Activated CD8-positive, alpha-beta T cell treated with anti-CD3 and anti-CD28 coated beads for 36 hours (primary cell): ENCODE measurements around the gene TAPT1. TPM values are rescaled to one million over a fixed set of nuclear protein-coding genes. Genes with fewer than 3 reads are reported as not detected.

ENCODE experiments used
- ATAC-seq: fragments of 200-7000 bp; cut with Tn5 transposase; one replicate; pipeline ENCODE4 v1.10.0; 2021; ENCODE audit warnings: mild to moderate bottlenecking, moderate library complexity
- CTCF ChIA-PET: fragments of 350-600 bp; sonication (Branson Sonifier 250); formaldehyde crosslinking; loops from one replicate; lab custom pipeline; 2021; ENCODE audit warnings: antibody characterized with exemption; lab: Charles Lee
- POLR2A ChIA-PET: fragments of 350-600 bp; sonication (Branson Sonifier 250); formaldehyde crosslinking; loops from one replicate; lab custom pipeline; 2021; ENCODE audit warnings: antibody characterized with exemption; lab: Charles Lee
- DNase-seq: peaks from one replicate; pipeline ENCODE4 v3.0.0-alpha.2; 2020
- H3K27ac Mint-ChIP-seq: one replicate; pipeline ENCODE4 v1.8.0; 2021; ENCODE audit warnings: mild to moderate bottlenecking, mixed read lengths
- H3K27me3 Mint-ChIP-seq: one replicate; pipeline ENCODE4 v1.8.0; 2021; ENCODE audit warnings: mixed read lengths
- H3K36me3 Mint-ChIP-seq: one replicate; pipeline ENCODE4 v1.8.0; 2021; ENCODE audit warnings: low read depth, mixed read lengths
- H3K4me1 Mint-ChIP-seq: one replicate; pipeline ENCODE4 v1.8.0; 2021; ENCODE audit warnings: low read depth, mixed read lengths
- H3K4me3 Mint-ChIP-seq: one replicate; pipeline ENCODE4 v1.8.0; 2021; ENCODE audit warnings: mild to moderate bottlenecking, moderate library complexity, mixed read lengths
- H3K9me3 Mint-ChIP-seq: one replicate; pipeline ENCODE4 v1.8.0; 2021; ENCODE audit warnings: mixed read lengths
- intact Hi-C: fragments of 100-400 bp; cut with micrococcal nuclease; formaldehyde crosslinking; loops from one replicate; pipeline ENCODE4 v1.10.0; 2022
- total RNA-seq, 2 experiments: library from RNA; stranded (reverse); gene quantifications; one replicate each; pipeline ENCODE4 v1.2.3, GENCODE V29; 2021
- TF ChIP-seq, protein P1 (sequence below): fragments of 200-600 bp; IDR thresholded peaks from one replicate; pipeline ENCODE4 v1.8.0; 2022; ENCODE audit warnings: antibody characterized with exemption, mild to moderate bottlenecking

Gene TAPT1
- total RNA-seq, 2 experiments from 2014 or later, result 34.2 to 35.5 TPM

DNA sequence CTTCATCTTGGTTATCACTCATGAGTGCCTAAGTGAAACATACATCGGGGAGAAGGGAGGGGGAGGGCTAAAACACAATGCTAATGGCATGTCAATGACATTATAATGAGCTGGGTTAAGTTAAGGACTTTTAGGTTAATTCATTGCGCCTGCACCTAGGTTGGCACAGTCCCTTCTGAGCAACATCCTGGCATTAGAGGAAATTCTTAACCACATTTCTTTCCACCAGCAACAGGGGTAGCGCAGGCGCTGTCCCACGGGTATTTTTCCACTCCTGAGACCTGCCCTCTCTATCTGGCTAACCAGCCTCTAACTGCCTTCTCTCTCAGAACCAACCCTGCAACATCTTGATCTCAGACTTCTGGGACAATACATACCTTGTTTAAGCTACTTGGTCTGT, 103.5 kb downstream of the TAPT1 start:
- no peaks in the 10 kb centered on the region for H3K36me3 Mint-ChIP-seq
- POLR2A ChIA-PET, result interaction anchor here (1.0 to 1.1 kb wide), 2 partner anchors 14 to 51 kb away, joined by 3 read pairs; no protein-coding TSS in a partner anchor
- H3K27ac Mint-ChIP-seq, result peak overlapping the region; percentile 72
- H3K4me3 Mint-ChIP-seq, result no peak overlapping the region
- ATAC-seq, result peak; percentile 85
- CTCF ChIA-PET, result interaction anchor here (0.7 to 1.2 kb wide), 2 partner anchors 73 to 142 kb away, joined by 3 to 7 read pairs; no protein-coding TSS in a partner anchor
- intact Hi-C loops, result no loop called here
- H3K27me3 Mint-ChIP-seq, result no peaks in the 10 kb centered on the region
- peaks cover 36% of the 10 kb centered on the region for H3K4me1 Mint-ChIP-seq
- TF ChIP-seq, protein P1, sequence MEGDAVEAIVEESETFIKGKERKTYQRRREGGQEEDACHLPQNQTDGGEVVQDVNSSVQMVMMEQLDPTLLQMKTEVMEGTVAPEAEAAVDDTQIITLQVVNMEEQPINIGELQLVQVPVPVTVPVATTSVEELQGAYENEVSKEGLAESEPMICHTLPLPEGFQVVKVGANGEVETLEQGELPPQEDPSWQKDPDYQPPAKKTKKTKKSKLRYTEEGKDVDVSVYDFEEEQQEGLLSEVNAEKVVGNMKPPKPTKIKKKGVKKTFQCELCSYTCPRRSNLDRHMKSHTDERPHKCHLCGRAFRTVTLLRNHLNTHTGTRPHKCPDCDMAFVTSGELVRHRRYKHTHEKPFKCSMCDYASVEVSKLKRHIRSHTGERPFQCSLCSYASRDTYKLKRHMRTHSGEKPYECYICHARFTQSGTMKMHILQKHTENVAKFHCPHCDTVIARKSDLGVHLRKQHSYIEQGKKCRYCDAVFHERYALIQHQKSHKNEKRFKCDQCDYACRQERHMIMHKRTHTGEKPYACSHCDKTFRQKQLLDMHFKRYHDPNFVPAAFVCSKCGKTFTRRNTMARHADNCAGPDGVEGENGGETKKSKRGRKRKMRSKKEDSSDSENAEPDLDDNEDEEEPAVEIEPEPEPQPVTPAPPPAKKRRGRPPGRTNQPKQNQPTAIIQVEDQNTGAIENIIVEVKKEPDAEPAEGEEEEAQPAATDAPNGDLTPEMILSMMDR, result no peak
- peaks cover 1% of the 10 kb centered on the region for H3K9me3 Mint-ChIP-seq
- peak; percentile 74 for DNase-seq

- intact Hi-C loops, result no loop called here
- ATAC-seq (no peak), DNase-seq (no peak)
- TF ChIP-seq, protein P1, result no peak
- H3K27ac Mint-ChIP-seq, result peak overlapping the region; percentile 72
- H3K27me3 Mint-ChIP-seq, result no peaks in the 10 kb centered on the region
- H3K4me1 Mint-ChIP-seq, result peaks cover 36% of the 10 kb centered on the region
- POLR2A ChIA-PET, result no interaction called here
- CTCF ChIA-PET, result interaction anchor here (1.2 kb wide), 1 partner anchor 240 kb away, joined by 3 read pairs; no protein-coding TSS in a partner anchor
- H3K4me3 Mint-ChIP-seq, result no peak overlapping the region
- no peaks in the 10 kb centered on the region for H3K36me3 Mint-ChIP-seq
- peaks cover 1% of the 10 kb centered on the region for H3K9me3 Mint-ChIP-seq
These were observed 104.0 kb downstream of the TAPT1 start for GRCh38 chr4:16122308-16122711.

GRCh38 chr4:16120720-16121119, 105.6 kb downstream of the TAPT1 start:
- intact Hi-C loops, result no loop called here
- no peak overlapping the region for H3K4me3 Mint-ChIP-seq
- H3K9me3 Mint-ChIP-seq, result peaks cover 1% of the 10 kb centered on the region
- TF ChIP-seq, protein P1, result no peak
- no peaks in the 10 kb centered on the region for H3K27me3 Mint-ChIP-seq
- H3K27ac Mint-ChIP-seq, result no peak overlapping the region
- ATAC-seq (peak; percentile 18), DNase-seq (peak; percentile 34)
- H3K36me3 Mint-ChIP-seq, result no peaks in the 10 kb centered on the region
- POLR2A ChIA-PET, result interaction anchor here (0.6 kb wide), 1 partner anchor 17 kb away, joined by 3 read pairs; no protein-coding TSS in a partner anchor
- H3K4me1 Mint-ChIP-seq, result peaks cover 35% of the 10 kb centered on the region
- CTCF ChIA-PET, result interaction anchor here (0.8 kb wide), 1 partner anchor 17 kb away, joined by 3 read pairs; no protein-coding TSS in a partner anchor

DNA sequence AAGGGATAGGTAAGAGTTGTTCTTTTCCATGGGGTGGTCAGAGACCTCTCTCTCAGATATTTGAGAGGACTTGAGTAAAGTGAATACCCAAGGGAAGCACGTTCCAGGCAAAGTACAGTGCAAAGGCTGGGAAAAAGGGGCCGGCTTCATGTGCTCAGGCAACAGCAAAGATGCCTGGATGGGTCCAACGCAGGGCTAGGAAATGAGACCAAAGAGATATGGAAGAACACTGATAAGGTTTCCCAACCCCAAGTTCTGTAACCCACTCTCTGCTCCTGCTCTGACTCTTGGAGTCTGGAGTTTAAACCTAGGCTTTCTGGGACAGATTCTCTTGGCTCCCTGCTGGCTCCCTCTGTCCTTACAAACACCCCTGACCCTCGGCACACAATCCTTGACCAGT, 106.3 kb downstream of the TAPT1 start:
- intact Hi-C loops, result no loop called here
- Mint-ChIP-seq H3K4me3 (no peak overlapping the region), H3K27me3 (no peaks in the 10 kb centered on the region), H3K4me1 (peaks cover 30% of the 10 kb centered on the region), H3K9me3 (peaks cover 1% of the 10 kb centered on the region), H3K36me3 (no peaks in the 10 kb centered on the region), H3K27ac (no peak overlapping the region)
- DNase-seq (no peak), ATAC-seq (no peak)
- ChIA-PET POLR2A (interaction anchor here (1.0 kb wide), 1 partner anchor 131 kb away, joined by 3 read pairs; no protein-coding TSS in a partner anchor), CTCF (no interaction called here)
- TF ChIP-seq, protein P1, result no peak

DNA sequence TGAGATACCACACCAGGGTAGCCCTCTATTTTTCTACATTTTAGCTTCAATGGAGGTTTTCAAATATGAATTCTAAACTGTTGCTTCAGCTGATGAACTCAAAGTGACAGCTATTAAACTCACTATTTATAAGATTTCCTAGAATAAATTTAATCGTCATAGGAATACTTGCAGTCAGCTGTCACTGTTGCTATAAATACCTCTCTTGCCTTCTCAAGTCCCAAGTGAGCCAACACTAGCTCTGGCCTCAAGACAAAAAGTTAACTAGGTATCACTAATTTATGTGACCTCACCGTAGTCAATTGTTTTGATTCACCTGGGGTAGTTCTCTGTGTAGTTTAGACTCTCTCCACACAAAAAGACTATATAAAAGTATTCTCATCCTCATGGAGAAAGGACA, 108.2 kb downstream of the TAPT1 start:
- H3K4me1 Mint-ChIP-seq, result peaks cover 21% of the 10 kb centered on the region

More for the DNA sequence above, 108.2 kb downstream of the TAPT1 start:
- TF ChIP-seq, protein P1, result no peak
- Mint-ChIP-seq H3K27ac (no peak overlapping the region), H3K9me3 (peaks cover 1% of the 10 kb centered on the region), H3K4me3 (no peak overlapping the region), H3K36me3 (no peaks in the 10 kb centered on the region), H3K27me3 (no peaks in the 10 kb centered on the region)
- ChIA-PET CTCF (interaction anchor here (1.3 kb wide), 1 partner anchor 42 kb away, joined by 3 read pairs; no protein-coding TSS in a partner anchor), POLR2A (no interaction called here)
- DNase-seq, result no peak
- ATAC-seq, result no peak
- intact Hi-C loops, result no loop called here
